GM10266 (cell line): ENCODE data around the gene CDK11A.
"Not testable (repeated sequence)": the region's sequence is repeated elsewhere in the genome, so short reads cannot be mapped to it uniquely, and the experiment has no call there.

Source experiments
- DNase-seq: peaks from one replicate; pipeline ENCODE4 v3.0.0; 2012; ENCODE audit errors: extremely low spot score
- CTCF ChIP-seq: IDR thresholded peaks from 2 replicates; pipeline ENCODE4 v1.5.1; 2012; ENCODE audit warnings: mild to moderate bottlenecking, low read depth; ENCODE audit not compliant: control insufficient read depth, insufficient read depth; ENCODE audit errors: missing control alignments

CDK11A gene

DNA sequence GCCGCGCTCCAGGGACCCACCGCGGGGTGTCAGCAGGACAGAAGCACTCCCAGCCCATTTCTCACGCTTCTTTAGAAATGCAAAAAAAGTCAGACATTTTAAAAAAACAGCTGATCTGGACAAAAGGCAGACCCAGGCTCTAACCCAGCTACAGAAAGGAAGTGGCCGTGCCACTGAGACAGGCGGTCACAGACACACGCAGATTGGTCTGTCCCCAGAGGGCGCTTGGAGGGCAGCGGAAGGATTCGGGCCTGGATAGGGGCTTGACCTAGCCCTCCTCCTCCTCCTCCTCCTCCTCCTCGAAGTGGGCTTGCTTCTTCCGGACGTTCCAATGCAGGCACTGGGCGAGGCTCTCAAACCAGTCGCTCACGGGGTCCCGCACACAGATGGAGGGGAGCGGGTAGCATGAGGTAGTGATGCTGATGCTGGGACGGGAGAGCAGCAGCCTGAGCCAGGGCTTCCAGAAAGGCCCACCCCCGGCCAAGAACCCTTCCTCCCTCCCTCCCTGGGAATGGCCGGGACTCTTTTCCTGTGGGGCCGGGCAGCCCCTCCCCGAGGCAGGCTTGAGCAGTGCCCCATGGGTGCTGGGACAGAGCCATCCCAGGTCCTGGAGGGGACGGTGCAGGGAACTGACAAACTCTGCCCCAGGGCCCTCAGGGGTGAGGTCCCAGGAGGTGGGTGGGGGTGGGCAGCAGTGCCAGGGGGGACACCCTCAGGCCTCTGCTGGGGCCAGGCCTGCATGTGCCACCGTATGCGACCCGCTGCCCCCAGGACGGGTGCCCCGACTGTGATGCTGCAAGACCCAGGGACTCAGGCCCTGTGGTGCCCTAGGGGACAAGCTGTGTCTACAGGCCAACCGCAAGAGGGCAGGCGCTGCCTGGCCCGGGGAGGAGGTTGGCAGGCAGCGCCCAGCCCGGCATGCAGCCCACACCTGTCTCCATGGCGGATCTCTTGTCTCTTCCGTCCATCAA is 28.8 kb upstream of the CDK11A start:
- no peak for TF ChIP-seq CTCF
- DNase-seq, result peak; percentile 22

- no peak for TF ChIP-seq CTCF
These were observed 28.0 kb upstream of the CDK11A start for GRCh38 chr1:1752190-1752589.

GRCh38 chr1:1749941-1750340 is 25.8 kb upstream of the CDK11A start:
- not testable (repeated sequence) for DNase-seq

More at GRCh38 chr1:1752190-1752589, 28.0 kb upstream of the CDK11A start:
- no peak for DNase-seq

- no peak for TF ChIP-seq CTCF
- peak; percentile 21 for DNase-seq
These were observed 24.6 kb upstream of the CDK11A start for GRCh38 chr1:1748686-1749321.

- DNase-seq, result not testable (repeated sequence)
These were observed 22.4 kb upstream of the CDK11A start for GRCh38 chr1:1746566-1746909.

- DNase-seq, result peak; percentile 25
These were observed 21.8 kb upstream of the CDK11A start for GRCh38 chr1:1745651-1746565.

DNA sequence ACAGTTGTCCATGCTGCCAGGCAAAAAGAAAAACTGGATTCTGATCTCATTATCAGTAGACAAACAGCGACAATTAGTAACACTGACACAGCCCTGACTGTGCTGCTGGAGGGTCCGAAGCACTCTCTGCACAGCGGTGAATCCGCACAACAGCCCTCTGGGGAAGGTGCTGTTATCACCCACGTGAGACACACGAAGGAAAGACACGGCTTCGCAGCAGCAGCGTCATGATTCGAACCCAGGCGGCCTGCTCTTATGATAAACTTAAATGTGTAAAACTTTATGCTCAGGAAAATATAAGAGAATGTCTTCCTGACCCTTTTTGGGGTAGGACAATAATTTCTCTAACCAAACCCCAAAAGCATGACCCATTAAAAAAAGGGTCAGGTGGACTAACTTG is 18.4 kb upstream of the CDK11A start:
- DNase-seq, result not testable (repeated sequence)

DNA sequence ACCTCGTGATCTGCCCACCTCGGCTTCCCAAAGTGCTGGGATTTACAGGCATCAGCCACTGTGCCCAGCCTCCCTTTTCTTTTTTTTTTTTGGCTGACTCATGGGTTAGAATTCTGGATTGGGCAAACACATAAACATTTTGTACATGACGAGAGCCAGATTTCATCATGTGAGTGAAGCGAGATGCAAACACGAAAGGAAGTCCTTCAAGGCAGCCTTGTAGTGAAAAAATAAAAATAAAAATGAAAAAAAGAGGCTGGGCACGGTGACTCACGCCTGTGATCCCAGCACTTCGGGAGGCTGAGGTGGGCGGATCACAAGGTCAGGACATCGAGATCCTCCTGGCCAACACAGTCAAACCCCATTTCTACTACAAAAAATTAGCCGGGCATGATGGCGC is 16.9 kb upstream of the CDK11A start:
- not testable (repeated sequence) for DNase-seq

GRCh38 chr1:1738799-1739337 is 14.7 kb upstream of the CDK11A start:
- DNase-seq, result not testable (repeated sequence)

DNA sequence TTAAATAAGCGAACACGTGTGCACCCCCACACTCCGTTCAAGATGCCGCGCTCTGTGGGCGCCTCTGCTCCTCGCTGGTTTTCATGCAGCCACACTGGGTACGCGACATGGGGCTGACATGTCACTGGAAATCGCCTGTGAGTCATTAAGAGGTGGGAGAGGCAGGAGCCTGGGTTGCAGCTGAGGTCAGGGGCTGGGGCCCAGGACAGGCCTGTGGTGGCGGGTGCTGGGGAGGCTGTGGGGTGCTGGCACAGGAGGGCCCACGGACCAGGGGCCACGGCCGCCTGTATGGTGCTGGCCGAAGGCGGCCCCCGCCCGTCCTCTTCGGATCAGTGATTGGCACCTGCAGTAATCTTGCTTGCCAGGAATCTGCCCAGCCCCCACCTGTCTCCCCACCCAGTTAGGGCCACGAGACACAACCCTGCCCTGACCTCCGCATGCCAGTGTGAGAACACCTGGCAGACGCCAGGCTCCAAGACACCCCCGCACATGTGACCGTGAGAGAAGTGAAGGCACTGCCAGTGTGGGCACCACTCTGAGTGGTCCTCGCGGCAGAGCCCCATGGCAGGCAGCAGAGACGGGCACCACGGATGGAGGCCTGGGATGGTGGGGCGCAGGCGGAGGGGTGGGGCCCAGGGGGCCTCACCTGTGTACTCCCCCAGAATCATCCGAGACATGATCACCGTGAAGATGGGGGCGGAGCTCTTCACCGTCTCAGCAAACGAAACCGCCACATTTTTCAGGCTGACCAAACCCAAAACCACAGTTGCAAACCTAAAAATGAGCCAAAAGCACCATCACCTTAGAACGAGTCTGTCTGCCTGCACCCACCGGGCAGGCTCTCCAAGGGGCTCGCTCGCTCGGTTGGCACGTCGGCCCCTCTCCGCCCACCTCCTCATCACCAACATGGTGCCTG is 13.8 kb upstream of the CDK11A start:
- not testable (repeated sequence) for DNase-seq
